A673 (cell line): Measurements from ENCODE around the gene OR9Q1.

ENCODE experiments used
- CTCF ChIP-seq: fragments of 300-800, 200-600 bp; sonication (generic); conservative IDR thresholded peaks from 2 replicates; pipeline ENCODE4 v1.5.1; 2017; ENCODE audit warnings: low read depth, mild to moderate bottlenecking, antibody characterized with exemption, low read length, moderate library complexity, mixed read lengths
- EZH2 ChIP-seq: fragments of 200-600 bp; sonication (generic); IDR thresholded peaks from 2 replicates; pipeline ENCODE4 v1.6.1; 2017; ENCODE audit warnings: borderline replicate concordance, low read depth, mild to moderate bottlenecking, mixed read lengths, antibody characterized with exemption, low read length; ENCODE audit not compliant: poor library complexity, severe bottlenecking

- TF ChIP-seq CTCF: no peak
- no peak for TF ChIP-seq EZH2
These were observed 101.8 kb downstream of the OR9Q1 start, which contains the start of gene OR9I1 for GRCh38 chr11:58125469-58125868.
